ENCODE results near the gene IL16. TPM values are rescaled to one million over a fixed set of nuclear protein-coding genes. Genes with fewer than 3 reads are reported as not detected.

The IL16 gene
- total RNA-seq, 2 donors from 2014 or later: 87.1 to 104 TPM

DNA sequence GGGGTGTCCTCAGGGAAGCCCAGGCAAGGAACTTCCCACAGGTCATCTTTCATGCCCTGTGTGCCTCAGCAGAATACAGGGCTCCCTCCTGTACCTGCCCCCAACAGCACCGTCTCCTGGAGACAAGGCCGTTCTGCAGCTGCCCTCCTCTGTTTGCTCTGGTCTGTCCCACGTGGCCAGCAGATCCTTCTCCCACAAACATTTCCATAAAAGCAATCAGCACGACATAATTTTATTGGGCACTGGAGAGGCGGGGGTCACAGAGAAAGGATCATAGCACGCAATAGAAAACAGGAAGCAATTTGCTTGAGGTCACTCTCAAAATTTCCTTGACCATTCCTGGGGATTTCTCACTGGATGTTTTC is 97.8 kb downstream of the IL16 start:
- H3K4me3 Mint-ChIP-seq: peak overlapping the region; percentile 100
- no peaks in the 10 kb centered on the region for H3K27me3 Mint-ChIP-seq
- peaks cover 6% of the 10 kb centered on the region for H3K36me3 Mint-ChIP-seq (ENCODE audit: low read depth)
- H3K4me1 Mint-ChIP-seq: peaks cover 66% of the 10 kb centered on the region
- DNase-seq (no peak), ATAC-seq (no peak)
- H3K9me3 ChIP-seq (ENCODE audit: control insufficient read depth, low read length, poor library complexity, severe bottlenecking): no peaks in the 10 kb centered on the region
- H3K27ac Mint-ChIP-seq: peak overlapping the region; percentile 83

- H3K4me3 Mint-ChIP-seq: peak overlapping the region; percentile 100
- peak overlapping the region; percentile 83 for H3K27ac Mint-ChIP-seq
- H3K9me3 ChIP-seq (ENCODE audit: control insufficient read depth, low read length, poor library complexity, severe bottlenecking): no peaks in the 10 kb centered on the region
- DNase-seq: no peak
- peaks cover 64% of the 10 kb centered on the region for H3K4me1 Mint-ChIP-seq
- no peak for ATAC-seq
- H3K27me3 Mint-ChIP-seq: no peaks in the 10 kb centered on the region
- peaks cover 12% of the 10 kb centered on the region for H3K36me3 Mint-ChIP-seq (ENCODE audit: low read depth)
These were observed 98.9 kb downstream of the IL16 start for GRCh38 chr15:81295486-81296121.

DNA sequence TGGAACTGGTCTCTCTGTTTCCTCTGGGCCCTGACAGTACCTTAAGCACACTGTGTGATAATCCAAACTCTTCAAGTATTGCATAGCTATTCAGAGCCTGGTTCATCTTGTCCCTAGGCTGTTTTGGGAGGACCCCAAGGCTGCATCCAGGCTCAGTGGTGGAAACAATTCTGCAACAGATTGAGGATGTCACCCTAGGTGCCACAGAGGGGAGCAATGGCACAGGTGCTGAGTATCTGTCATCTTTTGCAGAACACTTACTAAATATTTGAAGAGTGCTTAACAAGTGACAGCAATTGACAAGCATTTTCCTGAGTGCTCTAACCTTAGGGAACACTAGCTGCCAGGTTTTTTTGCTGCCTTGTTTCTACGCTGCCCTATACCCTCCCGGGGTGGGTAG is 99.5 kb downstream of the IL16 start:
- Mint-ChIP-seq H3K27me3 (no peaks in the 10 kb centered on the region), H3K27ac (peak overlapping the region; percentile 83), H3K4me3 (peak overlapping the region; percentile 100), H3K36me3 (ENCODE audit: low read depth) (peaks cover 14% of the 10 kb centered on the region), H3K4me1 (peaks cover 64% of the 10 kb centered on the region)
- DNase-seq (no peak), ATAC-seq (no peak)
- H3K9me3 ChIP-seq (ENCODE audit: control insufficient read depth, low read length, poor library complexity, severe bottlenecking): no peaks in the 10 kb centered on the region

DNA sequence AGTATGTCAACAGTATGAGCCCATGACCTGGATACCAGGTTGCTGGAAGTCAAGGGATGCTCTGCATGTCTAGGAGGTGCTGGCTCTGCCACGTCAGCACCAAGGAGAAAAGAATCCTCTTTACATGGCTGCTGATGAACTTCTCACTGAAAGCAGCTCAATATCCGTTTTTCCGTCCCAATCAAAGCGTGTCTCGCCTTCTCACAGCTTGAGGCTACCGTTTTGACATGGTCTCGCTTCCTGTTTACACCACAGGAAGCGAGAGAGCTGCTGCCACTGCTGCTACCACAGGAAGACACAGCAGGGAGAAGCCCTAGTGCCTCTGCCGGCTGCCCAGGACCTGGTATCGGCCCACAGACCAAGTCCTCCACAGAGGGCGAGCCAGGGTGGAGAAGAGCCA is 100.0 kb downstream of the IL16 start:
- Mint-ChIP-seq H3K36me3 (ENCODE audit: low read depth) (peaks cover 14% of the 10 kb centered on the region), H3K4me1 (peaks cover 63% of the 10 kb centered on the region), H3K27ac (peak overlapping the region; percentile 83), H3K4me3 (peak overlapping the region; percentile 100), H3K27me3 (no peaks in the 10 kb centered on the region)
- DNase-seq (peak; percentile 33 to 55 (median 52)), ATAC-seq (peak; percentile 64)
- H3K9me3 ChIP-seq (ENCODE audit: control insufficient read depth, low read length, poor library complexity, severe bottlenecking): no peaks in the 10 kb centered on the region

- H3K27me3 Mint-ChIP-seq: no peaks in the 10 kb centered on the region
- no peak for ATAC-seq
- H3K27ac Mint-ChIP-seq: peak overlapping the region; percentile 83
- no peaks in the 10 kb centered on the region for H3K9me3 ChIP-seq (ENCODE audit: control insufficient read depth, low read length, poor library complexity, severe bottlenecking)
- H3K36me3 Mint-ChIP-seq (ENCODE audit: low read depth): peaks cover 17% of the 10 kb centered on the region
- H3K4me3 Mint-ChIP-seq: peak overlapping the region; percentile 100
- H3K4me1 Mint-ChIP-seq: peaks cover 65% of the 10 kb centered on the region
- no peak for DNase-seq
These were observed 100.5 kb downstream of the IL16 start for GRCh38 chr15:81297147-81297572.

- no peaks in the 10 kb centered on the region for H3K27me3 Mint-ChIP-seq
- H3K4me3 Mint-ChIP-seq: peak overlapping the region; percentile 100
- no peak for DNase-seq
- peak overlapping the region; percentile 83 for H3K27ac Mint-ChIP-seq
- H3K36me3 Mint-ChIP-seq (ENCODE audit: low read depth): peaks cover 23% of the 10 kb centered on the region
- no peak for ATAC-seq
- peaks cover 66% of the 10 kb centered on the region for H3K4me1 Mint-ChIP-seq
- H3K9me3 ChIP-seq (ENCODE audit: control insufficient read depth, low read length, poor library complexity, severe bottlenecking): no peaks in the 10 kb centered on the region
These were observed 101.2 kb downstream of the IL16 start for GRCh38 chr15:81297603-81298575.

GRCh38 chr15:81298611-81299010 is 101.9 kb downstream of the IL16 start:
- DNase-seq: no peak
- H3K4me3 Mint-ChIP-seq: peak overlapping the region; percentile 100
- H3K36me3 Mint-ChIP-seq (ENCODE audit: low read depth): peaks cover 25% of the 10 kb centered on the region
- no peaks in the 10 kb centered on the region for H3K27me3 Mint-ChIP-seq
- no peak for ATAC-seq
- no peaks in the 10 kb centered on the region for H3K9me3 ChIP-seq (ENCODE audit: control insufficient read depth, low read length, poor library complexity, severe bottlenecking)
- H3K4me1 Mint-ChIP-seq: peaks cover 72% of the 10 kb centered on the region
- H3K27ac Mint-ChIP-seq: peak overlapping the region; percentile 83

DNA sequence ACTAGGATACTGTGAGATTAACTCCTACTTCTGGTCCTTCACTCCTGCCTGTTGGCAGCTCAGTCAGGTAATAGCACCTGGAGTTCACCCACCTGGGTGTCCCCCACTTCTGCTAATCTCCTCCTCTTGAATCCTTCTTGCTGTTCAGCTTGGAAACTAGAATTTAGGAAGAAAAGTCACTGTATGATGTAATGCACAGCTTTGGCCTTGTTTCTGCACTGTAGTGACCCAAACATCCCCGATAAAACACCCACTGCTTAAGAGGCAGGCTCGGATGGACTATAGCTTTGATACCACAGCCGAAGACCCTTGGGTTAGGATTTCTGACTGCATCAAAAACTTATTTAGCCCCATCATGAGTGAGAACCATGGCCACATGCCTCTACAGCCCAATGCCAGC is 102.5 kb downstream of the IL16 start:
- peak overlapping the region; percentile 100 for H3K4me3 Mint-ChIP-seq
- no peaks in the 10 kb centered on the region for H3K9me3 ChIP-seq (ENCODE audit: control insufficient read depth, low read length, poor library complexity, severe bottlenecking)
- peak overlapping the region; percentile 83 for H3K27ac Mint-ChIP-seq
- DNase-seq (no peak), ATAC-seq (no peak)
- H3K27me3 Mint-ChIP-seq: no peaks in the 10 kb centered on the region
- H3K4me1 Mint-ChIP-seq: peaks cover 72% of the 10 kb centered on the region
- peaks cover 25% of the 10 kb centered on the region for H3K36me3 Mint-ChIP-seq (ENCODE audit: low read depth)

- Mint-ChIP-seq H3K27me3 (no peaks in the 10 kb centered on the region), H3K27ac (peak overlapping the region; percentile 83), H3K4me3 (peak overlapping the region; percentile 100), H3K4me1 (peaks cover 72% of the 10 kb centered on the region), H3K36me3 (ENCODE audit: low read depth) (peaks cover 25% of the 10 kb centered on the region)
- no peaks in the 10 kb centered on the region for H3K9me3 ChIP-seq (ENCODE audit: control insufficient read depth, low read length, poor library complexity, severe bottlenecking)
- DNase-seq (no peak), ATAC-seq (no peak)
These were observed 103.1 kb downstream of the IL16 start for GRCh38 chr15:81299630-81300273.

DNA sequence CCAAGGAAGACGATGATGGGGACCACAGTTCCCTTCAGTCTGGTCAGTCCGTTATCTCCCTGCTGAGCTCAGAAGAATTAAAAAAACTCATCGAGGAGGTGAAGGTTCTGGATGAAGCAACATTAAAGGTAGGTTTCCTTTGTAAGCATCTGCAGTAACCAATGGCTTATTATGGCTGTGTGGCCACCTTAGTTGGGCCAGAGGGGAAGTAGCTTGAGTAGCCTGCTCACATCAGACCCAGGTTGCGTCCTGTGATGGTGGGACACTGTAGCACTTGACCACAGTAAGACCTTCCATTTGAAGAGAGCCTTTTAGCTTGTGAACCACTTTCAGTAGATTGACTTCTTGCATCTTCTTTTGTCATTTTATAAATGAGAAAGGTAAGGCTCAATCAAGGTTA is 104.7 kb downstream of the IL16 start:
- peaks cover 23% of the 10 kb centered on the region for H3K36me3 Mint-ChIP-seq (ENCODE audit: low read depth)
- H3K9me3 ChIP-seq (ENCODE audit: control insufficient read depth, low read length, poor library complexity, severe bottlenecking): no peaks in the 10 kb centered on the region
- peak overlapping the region; percentile 100 for H3K4me3 Mint-ChIP-seq
- H3K27me3 Mint-ChIP-seq: no peaks in the 10 kb centered on the region
- no peak for DNase-seq
- peaks cover 68% of the 10 kb centered on the region for H3K4me1 Mint-ChIP-seq
- H3K27ac Mint-ChIP-seq: peak overlapping the region; percentile 83
- ATAC-seq: no peak

DNA sequence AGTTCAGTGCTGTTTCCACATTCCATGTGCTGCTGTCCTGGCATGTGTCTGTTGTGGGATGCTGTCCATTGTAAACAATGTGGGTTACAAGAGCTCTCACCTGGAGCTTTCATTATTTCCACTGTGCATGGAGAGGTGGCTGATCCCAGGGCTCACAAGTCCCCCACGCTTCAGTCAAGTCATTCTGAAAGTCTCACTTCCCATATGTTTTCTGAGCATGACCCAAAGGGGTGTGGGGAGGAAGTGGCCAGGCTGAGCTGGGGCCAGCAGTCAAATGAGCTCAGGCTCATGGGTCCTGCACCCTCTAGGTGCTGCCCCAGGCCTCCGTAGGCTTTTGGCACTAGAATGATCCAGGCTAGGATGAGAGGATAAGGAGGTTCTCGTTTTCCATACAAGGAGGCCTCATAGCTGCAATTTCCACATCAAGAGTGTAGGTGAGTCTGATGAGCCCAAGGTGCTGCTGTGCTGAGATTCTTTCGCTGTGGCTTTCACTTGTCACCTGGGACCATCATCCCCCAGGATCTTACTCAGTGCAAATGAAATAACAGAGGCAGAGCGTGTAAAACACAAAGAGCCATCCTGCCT is 105.2 kb downstream of the IL16 start:
- no peak for ATAC-seq

DNA sequence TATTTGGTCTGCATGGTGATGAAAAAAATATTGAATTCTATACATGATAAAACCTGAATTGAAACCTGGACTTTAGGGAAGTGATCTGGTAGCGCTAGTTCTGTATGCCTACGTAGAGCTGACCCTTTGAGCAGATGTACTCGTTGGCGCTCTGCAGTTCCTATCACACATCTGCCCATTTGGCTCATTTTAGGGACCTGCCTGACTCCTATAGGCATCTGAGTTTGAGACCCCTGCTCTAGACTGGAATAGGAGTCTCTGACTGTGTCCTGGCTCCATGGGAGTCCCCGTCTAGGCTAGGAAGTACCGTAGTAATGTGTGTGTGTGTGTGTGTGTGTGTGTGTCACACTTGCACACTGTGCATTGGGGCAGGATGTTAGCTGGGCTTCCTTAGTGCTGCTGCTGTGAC is 106.0 kb downstream of the IL16 start:
- Mint-ChIP-seq H3K27me3 (no peaks in the 10 kb centered on the region), H3K4me1 (peaks cover 59% of the 10 kb centered on the region), H3K4me3 (peak overlapping the region; percentile 100), H3K36me3 (ENCODE audit: low read depth) (peaks cover 19% of the 10 kb centered on the region), H3K27ac (peak overlapping the region; percentile 83)
- ATAC-seq (peak; percentile 49), DNase-seq (no peak)
- H3K9me3 ChIP-seq (ENCODE audit: control insufficient read depth, low read length, poor library complexity, severe bottlenecking): no peaks in the 10 kb centered on the region

More for the DNA sequence above, 105.2 kb downstream of the IL16 start:
- H3K4me1 Mint-ChIP-seq: peaks cover 65% of the 10 kb centered on the region
- no peaks in the 10 kb centered on the region for H3K27me3 Mint-ChIP-seq
- peak overlapping the region; percentile 100 for H3K4me3 Mint-ChIP-seq
- no peaks in the 10 kb centered on the region for H3K9me3 ChIP-seq (ENCODE audit: control insufficient read depth, low read length, poor library complexity, severe bottlenecking)
- peaks cover 21% of the 10 kb centered on the region for H3K36me3 Mint-ChIP-seq (ENCODE audit: low read depth)
- H3K27ac Mint-ChIP-seq: peak overlapping the region; percentile 83
- no peak for DNase-seq

Measured in T-helper 17 cell (primary cell).